Ishikawa (cell line): ENCODE results near the gene RPL22.

Experiments
- CEBPB ChIP-seq: IDR thresholded peaks from 2 replicates; pipeline ENCODE4 v1.6.1; 2012
- EGR1 ChIP-seq: IDR thresholded peaks from 2 replicates; pipeline ENCODE4 v1.6.1; 2012
- MAX ChIP-seq: IDR thresholded peaks from 2 replicates; pipeline ENCODE4 v1.6.1; 2012
- NFIC ChIP-seq: IDR thresholded peaks from 2 replicates; pipeline ENCODE4 v1.6.1; 2012
- TCF12 ChIP-seq: IDR thresholded peaks from 2 replicates; pipeline ENCODE4 v1.6.1; 2012; ENCODE audit warnings: low read depth

Gene RPL22

DNA sequence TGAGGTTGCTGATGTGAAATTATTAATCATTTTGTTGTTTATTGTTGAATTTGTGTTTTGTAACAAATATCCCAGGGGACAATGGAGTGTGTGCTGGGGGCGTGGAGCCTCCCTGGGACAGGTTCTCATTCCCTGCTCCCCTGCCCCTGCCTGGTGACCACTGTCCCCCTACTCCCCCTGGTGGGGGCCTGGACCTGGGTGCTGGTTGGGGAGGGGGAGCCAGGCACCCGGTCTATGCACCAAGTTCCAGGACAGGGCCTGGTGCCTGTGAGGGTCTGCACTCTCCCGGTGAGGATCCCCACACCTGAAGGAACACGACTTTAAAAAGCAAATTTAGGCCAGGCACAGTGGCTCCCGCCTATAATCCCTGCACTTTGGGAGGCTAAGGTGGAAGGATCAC lies 61.6 kb downstream of the RPL22 start:
- no peak for TF ChIP-seq EGR1
- TF ChIP-seq NFIC, result no peak
- no peak for TF ChIP-seq TCF12
- TF ChIP-seq CEBPB, result no peak
- TF ChIP-seq MAX, result no peak

GRCh38 chr1:6136516-6137220 lies 62.7 kb downstream of the RPL22 start:
- TF ChIP-seq CEBPB, result no peak
